IMR-90 (cell line): ENCODE measurements around the gene C1orf141. TPM values are rescaled to one million over a fixed set of nuclear protein-coding genes. Genes with fewer than 3 reads are reported as not detected.

Experiments
- ATAC-seq: fragments of 200-7000 bp; cut with Tn5 transposase; 2 replicates; pipeline ENCODE4 v1.9.1; 2020; ENCODE audit warnings: low read depth, mild to moderate bottlenecking, moderate library complexity
- BruUV-seq: library from RNA; stranded (reverse); fragments of 400-500 nt; replicated peaks from 2 replicates; lab custom pipeline; 2021; lab: Mats Ljungman, UMichigan
- CTCF ChIA-PET: fragments of 300-600 bp; formaldehyde crosslinking; extraction: SDS; loops from one replicate; lab custom pipeline; 2021; ENCODE audit warnings: antibody characterized with exemption; lab: Yijun Ruan, JAX
- POLR2A ChIA-PET: fragments of 300-600 bp; sonication (Branson Sonifier 250); formaldehyde crosslinking; loops from one replicate; lab custom pipeline; 2022; ENCODE audit warnings: antibody characterized with exemption; ENCODE audit not compliant: unreplicated experiment; lab: Charles Lee
- DNase-seq: peaks from one replicate; pipeline ENCODE4 v3.0.0; 2013
- H2AFZ ChIP-seq: replicated peaks from 2 replicates; pipeline ENCODE3; 2013; ENCODE audit warnings: low read length, mild to moderate bottlenecking; ENCODE audit not compliant: poor library complexity
- H2AK5ac ChIP-seq: 2 replicates; pipeline ENCODE4 v1.6.1; 2013; ENCODE audit warnings: low read depth, low read length, inconsistent platforms
- H2AK9ac ChIP-seq: replicated peaks from 2 replicates; pipeline ENCODE3; 2013; ENCODE audit warnings: mild to moderate bottlenecking, low read depth, low read length, moderate library complexity; ENCODE audit not compliant: poor library complexity
- H2BK120ac ChIP-seq: 2 replicates; pipeline ENCODE4 v1.6.1; 2013; ENCODE audit warnings: low read depth, low read length, inconsistent platforms
- H2BK15ac ChIP-seq: 3 replicates; pipeline ENCODE4 v1.6.1; 2013; ENCODE audit warnings: low read depth, low read length, inconsistent platforms
- H2BK20ac ChIP-seq: 2 replicates; pipeline ENCODE4 v1.6.1; 2013; ENCODE audit warnings: low read depth, mild to moderate bottlenecking, inconsistent platforms, low read length, moderate library complexity
- H2BK5ac ChIP-seq: 2 replicates; pipeline ENCODE4 v1.6.1; 2013; ENCODE audit warnings: mild to moderate bottlenecking, low read depth, low read length, inconsistent platforms; ENCODE audit not compliant: poor library complexity, severe bottlenecking
- H3K14ac ChIP-seq: replicated peaks from 2 replicates; pipeline ENCODE4 v1.6.1; 2013; ENCODE audit warnings: low read depth, low read length, inconsistent platforms
- H3K18ac ChIP-seq: 2 replicates; pipeline ENCODE4 v1.6.1; 2013; ENCODE audit warnings: low read depth, low read length, control low read depth
- H3K23ac ChIP-seq: 2 replicates; pipeline ENCODE4 v1.6.1; 2013; ENCODE audit warnings: low read depth, low read length, inconsistent platforms
- H3K27ac ChIP-seq: 2 replicates; pipeline ENCODE4 v1.5.1; 2013; ENCODE audit warnings: mild to moderate bottlenecking, control low read depth, low read length; ENCODE audit not compliant: insufficient read depth
- H3K27me3 ChIP-seq: 2 replicates; pipeline ENCODE4 v1.6.1; 2013; ENCODE audit warnings: low read length; ENCODE audit not compliant: control insufficient read depth, insufficient read depth
- H3K36me3 ChIP-seq: 2 replicates; pipeline ENCODE4 v1.6.1; 2013; ENCODE audit warnings: low read length, mixed read lengths; ENCODE audit not compliant: control insufficient read depth, insufficient read depth
- H3K4ac ChIP-seq: 2 replicates; pipeline ENCODE4 v1.6.1; 2013; ENCODE audit warnings: low read depth, low read length, inconsistent platforms
- H3K4me1 ChIP-seq: 2 replicates; pipeline ENCODE4 v1.6.1; 2013; ENCODE audit warnings: low read length, mixed read lengths; ENCODE audit not compliant: control insufficient read depth, insufficient read depth
- H3K4me2 ChIP-seq: 2 replicates; pipeline ENCODE4 v1.6.1; 2013; ENCODE audit warnings: low read depth, mild to moderate bottlenecking, control low read depth, low read length, moderate library complexity
- H3K4me3 ChIP-seq: 2 replicates; pipeline ENCODE4 v1.5.1; 2013; ENCODE audit warnings: low read depth, mild to moderate bottlenecking, control low read depth, low read length, moderate library complexity; ENCODE audit not compliant: insufficient read depth
- H3K56ac ChIP-seq: 2 replicates; pipeline ENCODE4 v1.6.1; 2013; ENCODE audit warnings: low read length, inconsistent platforms; ENCODE audit not compliant: insufficient read depth; ENCODE audit errors: extremely low read depth
- H3K79me1 ChIP-seq, 2 experiments: 2 replicates each; pipeline ENCODE4 v1.6.1; 2013; ENCODE audit warnings: low read length in 2 of 2, inconsistent platforms in 1 of 2, low read depth in 1 of 2
- H3K9ac ChIP-seq: 2 replicates; pipeline ENCODE4 v1.6.1; 2013; ENCODE audit warnings: low read depth, low read length, control low read depth
- H3K9me1 ChIP-seq: 2 replicates; pipeline ENCODE4 v1.6.1; 2013; ENCODE audit warnings: low read length, inconsistent platforms; ENCODE audit not compliant: insufficient read depth
- H3K9me3 ChIP-seq: 2 replicates; pipeline ENCODE4 v1.6.1; 2013; ENCODE audit warnings: low read length; ENCODE audit not compliant: control insufficient read depth, insufficient read depth
- H4K20me1 ChIP-seq: 2 replicates; pipeline ENCODE4 v1.6.1; 2013; ENCODE audit warnings: low read length, inconsistent platforms; ENCODE audit not compliant: insufficient read depth
- H4K5ac ChIP-seq: 2 replicates; pipeline ENCODE4 v1.6.1; 2013; ENCODE audit warnings: mild to moderate bottlenecking, low read depth, low read length, control low read depth
- H4K8ac ChIP-seq, 2 experiments: 2 replicates each; pipeline ENCODE4 v1.6.1; 2013; ENCODE audit warnings: low read depth in 2 of 2, low read length in 2 of 2, control low read depth in 1 of 2, inconsistent platforms in 1 of 2
- H4K91ac ChIP-seq: 2 replicates; pipeline ENCODE4 v1.6.1; 2013; ENCODE audit warnings: low read depth, low read length, inconsistent platforms; ENCODE audit not compliant: insufficient read depth
- BHLHE40 ChIP-seq: fragments of 150-350 bp; IDR thresholded peaks from 2 replicates; pipeline ENCODE4 v1.6.1; 2016; ENCODE audit warnings: mild to moderate bottlenecking, low read depth, low read length
- CEBPB ChIP-seq: IDR thresholded peaks from 2 replicates; pipeline ENCODE4 v1.6.1; 2012; ENCODE audit warnings: low read depth, low read length, improper control_type of control experiment
- CHD1 ChIP-seq: IDR thresholded peaks from 2 replicates; pipeline ENCODE4 v1.6.1; 2012; ENCODE audit warnings: low read depth, low read length, improper control_type of control experiment
- FOS ChIP-seq: fragments of 150-350 bp; IDR thresholded peaks from 2 replicates; pipeline ENCODE4 v1.6.1; 2016; ENCODE audit warnings: low read depth, low read length
- MAFK ChIP-seq: IDR thresholded peaks from 2 replicates; pipeline ENCODE4 v1.6.1; 2012; ENCODE audit warnings: low read depth, low read length, improper control_type of control experiment
- MAZ ChIP-seq: IDR thresholded peaks from 2 replicates; pipeline ENCODE4 v1.6.1; 2012; ENCODE audit warnings: low read depth, mild to moderate bottlenecking, low read length, improper control_type of control experiment, moderate library complexity, borderline replicate concordance
- MXI1 ChIP-seq: IDR thresholded peaks from 2 replicates; pipeline ENCODE4 v1.6.1; 2012; ENCODE audit warnings: low read depth, mild to moderate bottlenecking, low read length, moderate library complexity, borderline replicate concordance
- NFE2L2 ChIP-seq: fragments of 150-350 bp; IDR thresholded peaks from 2 replicates; pipeline ENCODE4 v1.6.1; 2016; ENCODE audit warnings: low read depth, mild to moderate bottlenecking, low read length
- POLR2A ChIP-seq: IDR thresholded peaks from 2 replicates; pipeline ENCODE4 v1.6.1; 2012; ENCODE audit warnings: mild to moderate bottlenecking, low read depth, low read length
- RAD21 ChIP-seq: IDR thresholded peaks from 2 replicates; pipeline ENCODE4 v1.6.1; 2012; ENCODE audit warnings: low read length, improper control_type of control experiment
- RCOR1 ChIP-seq: IDR thresholded peaks from 2 replicates; pipeline ENCODE4 v1.6.1; 2012; ENCODE audit warnings: mild to moderate bottlenecking, low read length, improper control_type of control experiment; ENCODE audit not compliant: insufficient replicate concordance
- RFX5 ChIP-seq: IDR thresholded peaks from 2 replicates; pipeline ENCODE4 v1.8.0; 2012; ENCODE audit warnings: low read depth, mild to moderate bottlenecking, low read length, moderate library complexity
- SMC3 ChIP-seq: fragments of 150-350 bp; IDR thresholded peaks from 2 replicates; pipeline ENCODE4 v1.6.1; 2016; ENCODE audit warnings: low read depth, mild to moderate bottlenecking, antibody characterized with exemption, low read length, moderate library complexity
- WGBS, 2 experiments: methylation state at CpG; one replicate each; pipeline versions ENCODE4 v1.1.5 to v1.1.7; 2013; ENCODE audit warnings: missing lambda C conversion rate in 2 of 2; ENCODE audit not compliant: insufficient read length in 1 of 2; ENCODE audit errors: extremely low coverage in 2 of 2; 5-methylcytosine and 5-hydroxymethylcytosine counted together
- dilution Hi-C: fragments of 300-500 bp; cut with HindIII; formaldehyde crosslinking; loops from one replicate; pipeline ENCODE4 v1.14.3; 2018; ENCODE audit warnings: low sequenced_read_pairs; ENCODE audit not compliant: unreplicated experiment
- in situ Hi-C: fragments of 300-500 bp; cut with MboI; formaldehyde crosslinking; loops from 3 replicates; pipeline ENCODE4 v1.14.3; 2019; ENCODE audit warnings: low sequenced_read_pairs, inconsistent platforms, mixed read lengths
- intact Hi-C: fragments of 100-400 bp; cut with micrococcal nuclease; formaldehyde crosslinking; loops from 2 replicates; pipeline ENCODE4 v1.10.0; 2022
- polyA plus RNA-seq, 3 experiments: library from polyadenylated mRNA; depleted of rRNA; stranded (reverse); fragments of >200 nt; gene quantifications; 2 replicates each; pipeline ENCODE4 v1.2.3, GENCODE V29; 2012; ENCODE audit warnings: low replicate concordance in 1 of 3
- total RNA-seq: library from RNA; depleted of rRNA; stranded (reverse); fragments of >200 nt; gene quantifications from 2 replicates; pipeline ENCODE4 v1.2.3, GENCODE V29; 2012
- TF ChIP-seq, protein P1 (sequence below): fragments of 150-350 bp; IDR thresholded peaks from 2 replicates; pipeline ENCODE4 v1.6.1; 2016; ENCODE audit warnings: low read depth, mild to moderate bottlenecking, low read length, moderate library complexity, borderline replicate concordance
- TF ChIP-seq, protein P2 (sequence below): fragments of 150-350 bp; IDR thresholded peaks from 2 replicates; pipeline ENCODE4 v1.6.1; 2017; ENCODE audit warnings: mild to moderate bottlenecking, antibody characterized with exemption, low read length, low read depth
- TF ChIP-seq, protein P3 (sequence below): conservative IDR thresholded peaks from 2 replicates; pipeline ENCODE4 v1.5.1; 2012; ENCODE audit warnings: mild to moderate bottlenecking, low read depth, low read length, improper control_type of control experiment

The C1orf141 gene
- total and polyA plus RNA-seq, 2 of the 4 experiments (the other 2 are of a cell fraction), result not detected

DNA sequence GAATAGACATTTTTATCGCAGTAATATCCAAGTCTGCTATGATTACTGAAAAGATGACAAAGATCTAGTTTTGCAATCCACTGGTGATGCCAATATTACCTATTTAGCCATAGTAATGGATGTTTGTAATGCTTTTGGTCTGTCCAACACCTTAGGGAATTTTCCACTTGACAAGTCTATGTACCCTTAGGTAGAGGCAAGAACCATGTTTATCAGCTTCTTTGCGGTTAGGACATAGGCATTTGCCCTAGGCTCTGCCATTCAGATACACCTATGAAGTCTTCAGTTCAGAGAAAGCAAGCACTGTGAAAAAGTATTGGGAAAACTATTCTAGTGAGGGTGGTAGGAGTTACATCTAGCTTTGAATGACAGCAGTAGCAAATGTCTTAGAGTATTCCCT lies 40.6 kb downstream of the C1orf141 start:
- Histone ChIP-seq H3K56ac (no peak overlapping the region), H3K36me3 (no peaks in the 10 kb centered on the region), H3K9me1 (no peaks in the 10 kb centered on the region), H2AFZ (no peak overlapping the region), H3K79me1 (no peaks in the 10 kb centered on the region), H4K91ac (no peak overlapping the region), H2BK5ac (no peak overlapping the region), H3K23ac (no peak overlapping the region), H2BK120ac (no peak overlapping the region), H3K27ac (no peak overlapping the region), H3K9me3 (no peaks in the 10 kb centered on the region; the same call in 1 of the 2 replicates), H3K9ac (no peak overlapping the region), H3K4me3 (no peak overlapping the region), H4K8ac (no peak overlapping the region), H3K14ac (no peak overlapping the region), H3K27me3 (peaks cover 3% of the 10 kb centered on the region; the same call in 1 of the 2 replicates), H3K4me2 (no peak overlapping the region), H2BK15ac (no peak overlapping the region), H2AK9ac (no peak overlapping the region), H3K4me1 (no peaks in the 10 kb centered on the region), H2AK5ac (no peak overlapping the region), H2BK20ac (no peak overlapping the region), H3K4ac (no peak overlapping the region), H4K5ac (no peak overlapping the region), H4K20me1 (no peaks in the 10 kb centered on the region), H3K18ac (no peak overlapping the region)
- POLR2A ChIA-PET, result no interaction called here
- DNase-seq, result no peak
- in situ Hi-C loops (no loop called here), dilution Hi-C loops (no loop called here), intact Hi-C loops (no loop called here)
- no TSS peak for BruUV-seq
- TF ChIP-seq RFX5 (no peak), MAFK (no peak), FOS (no peak), CHD1 (no peak), CEBPB (no peak), RCOR1 (no peak), MXI1 (no peak), MAZ (no peak), SMC3 (no peak), RAD21 (no peak), BHLHE40 (no peak), POLR2A (no peak), NFE2L2 (no peak)
- TF ChIP-seq, protein P1, sequence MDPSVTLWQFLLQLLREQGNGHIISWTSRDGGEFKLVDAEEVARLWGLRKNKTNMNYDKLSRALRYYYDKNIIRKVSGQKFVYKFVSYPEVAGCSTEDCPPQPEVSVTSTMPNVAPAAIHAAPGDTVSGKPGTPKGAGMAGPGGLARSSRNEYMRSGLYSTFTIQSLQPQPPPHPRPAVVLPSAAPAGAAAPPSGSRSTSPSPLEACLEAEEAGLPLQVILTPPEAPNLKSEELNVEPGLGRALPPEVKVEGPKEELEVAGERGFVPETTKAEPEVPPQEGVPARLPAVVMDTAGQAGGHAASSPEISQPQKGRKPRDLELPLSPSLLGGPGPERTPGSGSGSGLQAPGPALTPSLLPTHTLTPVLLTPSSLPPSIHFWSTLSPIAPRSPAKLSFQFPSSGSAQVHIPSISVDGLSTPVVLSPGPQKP, result no peak
- TF ChIP-seq, protein P2, sequence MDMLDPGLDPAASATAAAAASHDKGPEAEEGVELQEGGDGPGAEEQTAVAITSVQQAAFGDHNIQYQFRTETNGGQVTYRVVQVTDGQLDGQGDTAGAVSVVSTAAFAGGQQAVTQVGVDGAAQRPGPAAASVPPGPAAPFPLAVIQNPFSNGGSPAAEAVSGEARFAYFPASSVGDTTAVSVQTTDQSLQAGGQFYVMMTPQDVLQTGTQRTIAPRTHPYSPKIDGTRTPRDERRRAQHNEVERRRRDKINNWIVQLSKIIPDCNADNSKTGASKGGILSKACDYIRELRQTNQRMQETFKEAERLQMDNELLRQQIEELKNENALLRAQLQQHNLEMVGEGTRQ, result no peak
- TF ChIP-seq, protein P3, sequence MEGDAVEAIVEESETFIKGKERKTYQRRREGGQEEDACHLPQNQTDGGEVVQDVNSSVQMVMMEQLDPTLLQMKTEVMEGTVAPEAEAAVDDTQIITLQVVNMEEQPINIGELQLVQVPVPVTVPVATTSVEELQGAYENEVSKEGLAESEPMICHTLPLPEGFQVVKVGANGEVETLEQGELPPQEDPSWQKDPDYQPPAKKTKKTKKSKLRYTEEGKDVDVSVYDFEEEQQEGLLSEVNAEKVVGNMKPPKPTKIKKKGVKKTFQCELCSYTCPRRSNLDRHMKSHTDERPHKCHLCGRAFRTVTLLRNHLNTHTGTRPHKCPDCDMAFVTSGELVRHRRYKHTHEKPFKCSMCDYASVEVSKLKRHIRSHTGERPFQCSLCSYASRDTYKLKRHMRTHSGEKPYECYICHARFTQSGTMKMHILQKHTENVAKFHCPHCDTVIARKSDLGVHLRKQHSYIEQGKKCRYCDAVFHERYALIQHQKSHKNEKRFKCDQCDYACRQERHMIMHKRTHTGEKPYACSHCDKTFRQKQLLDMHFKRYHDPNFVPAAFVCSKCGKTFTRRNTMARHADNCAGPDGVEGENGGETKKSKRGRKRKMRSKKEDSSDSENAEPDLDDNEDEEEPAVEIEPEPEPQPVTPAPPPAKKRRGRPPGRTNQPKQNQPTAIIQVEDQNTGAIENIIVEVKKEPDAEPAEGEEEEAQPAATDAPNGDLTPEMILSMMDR, result no peak
- ATAC-seq, result no peak
- CTCF ChIA-PET, result no interaction called here
- WGBS, 2 experiments, result no CpG with 5 or more reads among the region's 2 CpGs
